Measurements from ENCODE around the gene CD47. TPM values are rescaled to one million over a fixed set of nuclear protein-coding genes. Genes with fewer than 3 reads are reported as not detected.

The CD47 gene
- polyA plus RNA-seq, 10 donors = 64.5 to 103 (median 85.5) TPM

DNA sequence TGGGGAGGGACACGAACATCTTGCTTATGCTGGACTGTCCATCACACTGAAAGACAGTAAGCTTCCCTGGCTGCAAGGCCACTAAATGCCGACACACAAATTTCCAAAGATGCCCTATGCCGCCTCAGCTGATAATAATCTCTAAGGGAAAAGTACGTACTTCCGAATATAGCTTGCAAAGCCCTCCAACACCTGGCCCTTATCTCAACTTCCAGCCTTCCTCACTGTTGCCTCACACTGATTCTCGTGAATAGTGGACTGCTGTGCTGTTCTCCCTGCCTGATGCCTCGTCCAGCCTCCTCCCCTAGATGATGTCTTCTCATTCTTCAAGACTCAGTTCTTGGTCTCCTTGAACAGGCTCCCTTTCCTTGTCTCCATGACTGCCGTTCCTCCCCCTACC, 72.3 kb downstream of the CD47 start:
- DNase-seq = no peak

GRCh38 chr3:108017587-108017986, 73.2 kb downstream of the CD47 start:
- no peak for DNase-seq

DNA sequence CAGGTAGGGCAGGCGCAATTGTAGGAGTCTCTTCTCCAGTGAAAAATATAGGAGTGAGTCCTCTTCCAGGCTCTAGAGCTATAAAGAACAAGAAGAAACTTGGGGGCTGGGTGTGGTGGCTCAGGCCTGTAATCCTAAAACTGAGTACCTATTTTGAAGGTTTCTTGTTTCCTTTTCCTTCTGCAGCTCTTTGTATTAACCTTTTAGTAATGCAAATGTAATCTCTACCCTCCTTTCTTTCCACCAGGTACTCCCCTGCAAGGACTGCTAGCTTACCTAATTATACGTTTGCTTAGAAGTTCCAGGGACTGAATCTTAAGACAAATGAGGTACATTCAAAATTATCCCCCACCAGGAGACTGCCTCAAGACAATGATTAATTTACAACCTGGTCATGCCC, 75.9 kb downstream of the CD47 start:
- no peak for DNase-seq

DNA sequence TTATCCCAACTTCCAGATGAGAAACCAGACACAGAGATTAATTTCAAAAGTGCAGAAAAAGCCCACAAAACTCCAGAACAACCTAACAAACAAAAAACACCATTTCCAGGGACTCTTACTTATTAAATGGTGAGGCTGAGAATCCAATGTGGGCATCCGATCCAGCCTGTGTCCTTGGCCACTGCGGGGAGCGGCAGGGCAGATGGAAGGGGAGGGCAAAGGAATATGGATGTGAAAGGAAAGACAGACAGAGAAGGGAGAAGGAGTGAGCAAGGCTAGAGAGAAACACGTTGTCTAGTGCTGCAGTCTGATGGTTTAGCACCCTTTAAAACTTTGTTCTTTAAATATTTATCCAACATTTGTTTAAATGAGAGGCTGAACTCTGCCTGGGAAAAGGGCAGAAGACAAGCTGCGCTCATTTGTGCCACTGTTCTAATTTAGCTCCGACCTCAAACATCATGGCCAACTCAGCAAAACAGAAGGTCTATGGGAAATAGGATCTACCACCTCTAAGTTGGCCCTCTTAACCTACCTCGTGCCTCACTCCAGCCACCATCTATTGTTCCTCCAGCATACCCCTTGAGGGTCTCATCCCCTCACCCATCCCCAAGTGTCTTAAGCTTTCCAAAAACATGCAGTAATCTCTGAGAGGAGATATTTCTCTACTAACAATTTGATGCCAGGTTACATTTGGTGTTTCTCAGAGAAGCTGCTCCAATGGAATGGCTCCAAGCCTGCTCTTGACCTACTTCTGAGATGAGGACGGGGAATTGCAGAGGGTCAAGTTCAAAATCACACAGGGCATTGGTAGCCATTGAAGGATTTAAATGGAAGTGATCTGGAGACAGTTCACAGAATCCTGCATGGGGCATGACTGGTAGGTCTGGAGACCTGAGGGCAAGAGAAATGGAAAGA, 77.4 kb downstream of the CD47 start:
- DNase-seq = no peak

DNA sequence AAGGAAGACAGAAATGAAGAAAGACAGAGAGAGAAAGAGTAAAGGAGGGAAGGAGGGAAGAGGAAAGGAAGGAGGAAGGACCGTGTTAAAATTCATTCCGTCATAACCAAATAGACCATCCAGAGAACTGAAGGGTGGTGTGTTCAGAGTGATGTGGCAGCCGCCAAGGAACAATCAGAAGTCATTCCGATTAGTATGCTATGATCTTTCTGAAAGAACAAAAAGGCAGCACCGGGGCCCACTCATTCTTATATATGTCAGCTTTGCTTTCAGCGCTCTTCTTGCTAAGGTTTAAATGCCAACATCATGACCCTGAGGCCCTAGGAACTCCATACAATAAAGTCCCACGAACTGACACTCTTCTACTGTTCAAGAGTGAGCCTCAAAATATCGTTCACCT, 78.5 kb downstream of the CD47 start:
- DNase-seq = no peak

DNA sequence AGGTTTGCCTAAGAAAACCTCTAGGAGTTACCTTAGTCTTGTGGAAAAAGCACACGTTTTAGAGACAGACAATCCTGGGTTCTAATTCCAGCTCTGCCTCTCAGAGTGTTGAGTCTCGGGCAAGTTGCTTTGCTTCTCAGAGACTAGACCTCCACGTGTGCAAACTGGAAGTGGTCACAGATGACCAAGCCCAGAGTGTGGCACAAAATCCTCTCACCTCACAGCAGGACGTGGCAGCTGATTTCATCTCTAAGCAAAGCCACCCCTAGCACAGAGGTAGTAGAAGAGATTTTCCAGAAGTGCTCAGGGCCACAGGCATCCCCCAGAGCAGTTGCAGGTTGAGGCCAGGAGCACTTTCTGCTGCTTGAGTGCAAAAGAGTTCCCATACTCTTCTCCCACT, 79.2 kb downstream of the CD47 start:
- DNase-seq = no peak

- peak in 1 of 3 donors; percentile 69 for DNase-seq
These were observed 81.7 kb downstream of the CD47 start for GRCh38 chr3:108008931-108009639.

DNA sequence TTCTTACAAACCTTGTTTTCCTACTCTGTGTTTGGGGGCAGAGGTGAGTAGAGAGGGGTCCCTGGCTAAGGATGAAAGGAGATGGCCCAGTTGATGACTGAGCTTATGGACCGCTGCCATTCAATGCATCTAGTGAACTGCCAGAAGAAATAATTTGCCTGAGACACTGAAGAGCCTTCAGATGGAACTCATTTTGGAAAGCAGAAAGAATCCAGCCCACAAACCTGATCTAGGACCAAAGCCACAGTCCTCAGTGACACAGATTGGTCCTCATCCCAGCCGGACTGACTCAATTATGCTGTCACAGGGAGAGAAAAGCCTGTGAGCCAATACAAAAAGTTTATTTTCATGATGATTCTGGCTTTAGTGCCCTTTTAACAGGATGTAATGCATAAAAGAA, 82.7 kb downstream of the CD47 start:
- DNase-seq = peak; percentile 9 to 50 (median 43)

DNA sequence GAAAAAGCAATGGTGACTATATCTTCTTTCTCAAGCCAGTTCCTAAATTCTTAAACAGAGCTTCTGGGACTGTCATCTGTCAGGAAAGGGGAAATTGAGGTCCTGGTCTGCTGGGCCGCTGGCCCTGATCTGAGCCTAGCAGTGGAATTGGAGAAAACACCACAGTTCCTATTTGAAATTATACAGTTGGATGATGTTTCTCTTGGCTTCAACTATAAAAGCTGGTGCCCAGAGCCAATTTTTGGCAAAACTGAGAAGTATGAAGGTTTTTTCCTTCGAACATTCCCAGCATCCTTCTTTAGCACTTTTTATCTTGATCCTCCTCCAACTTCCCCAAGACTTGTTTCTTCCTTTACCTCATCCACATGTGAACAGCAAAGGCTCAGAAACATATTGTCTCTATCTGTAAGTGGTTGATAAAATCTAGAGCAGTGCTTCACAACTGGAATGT, 83.9 kb downstream of the CD47 start:
- DNase-seq = peak; percentile 49 to 86 (median 85)

GRCh38 chr3:108006077-108006771, 84.6 kb downstream of the CD47 start:
- DNase-seq = peak in 1 of 3 donors; percentile 61

GRCh38 chr3:108004647-108005046, 86.2 kb downstream of the CD47 start:
- DNase-seq = no peak

DNA sequence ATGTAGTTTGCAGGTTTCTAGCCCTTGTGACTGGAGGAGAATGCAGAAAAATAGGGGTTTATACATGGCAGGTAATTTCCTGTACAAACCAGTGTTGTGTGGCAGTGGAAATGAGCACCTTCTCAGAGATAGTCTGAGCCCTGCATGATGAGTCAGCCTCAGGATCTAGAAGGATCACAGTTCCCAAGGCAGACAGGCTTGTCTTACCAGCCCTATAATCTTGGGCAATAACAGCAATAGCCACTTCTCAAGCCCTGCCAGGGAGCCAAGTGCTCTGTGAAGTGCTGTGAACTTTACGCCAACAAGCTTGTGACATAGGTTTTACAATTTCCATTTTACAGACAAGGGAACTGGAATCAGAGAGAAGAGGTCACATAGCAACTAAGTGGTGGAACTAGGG, 89.4 kb downstream of the CD47 start:
- DNase-seq = no peak

DNA sequence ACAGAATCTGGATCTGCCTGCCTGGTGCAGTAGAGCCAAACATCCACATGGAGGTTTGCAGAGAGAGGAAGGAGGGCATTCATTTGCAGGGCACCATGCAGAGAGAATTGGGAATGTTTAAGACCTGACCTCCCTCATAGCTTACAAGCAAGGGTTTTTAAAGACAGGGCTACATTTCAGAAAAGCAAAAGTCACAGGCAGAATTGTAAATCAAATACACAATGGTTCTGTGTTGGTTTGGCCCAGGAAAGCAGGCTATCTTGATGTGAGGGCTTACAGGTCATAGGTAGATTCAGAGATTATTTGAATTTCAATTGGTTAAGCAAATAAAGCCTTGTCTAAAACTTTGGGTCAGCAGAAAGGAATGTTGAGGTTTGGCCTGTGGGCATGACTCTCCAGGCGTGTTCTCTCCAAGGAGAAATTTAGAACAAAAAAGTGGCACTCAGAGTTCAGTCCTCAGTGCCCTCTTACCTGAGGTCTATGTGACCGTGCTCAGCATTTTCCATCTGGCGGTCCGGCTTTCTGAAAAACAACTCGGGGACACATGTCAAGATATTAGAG, 91.5 kb downstream of the CD47 start:
- DNase-seq = no peak

- DNase-seq = no peak
These were observed 93.2 kb downstream of the CD47 start for GRCh38 chr3:107997671-107998070.

DNA sequence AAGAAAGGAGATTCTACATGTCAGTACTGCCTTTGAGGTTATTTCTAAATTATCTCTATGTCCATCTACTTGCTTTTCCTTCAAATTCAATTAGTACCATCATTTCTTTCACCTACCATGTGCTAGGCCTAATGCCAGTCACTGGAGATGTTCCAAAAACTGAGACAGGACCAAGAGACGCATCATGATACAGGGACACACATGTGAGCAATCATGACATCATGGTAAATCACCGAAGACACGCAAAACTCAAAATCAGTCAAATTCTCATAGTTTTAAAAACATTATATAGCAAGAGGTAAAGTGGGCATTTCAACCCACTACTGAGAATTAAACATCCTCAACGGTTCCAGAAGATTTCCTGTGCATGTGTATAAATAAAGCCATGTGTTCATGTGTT, 95.0 kb downstream of the CD47 start:
- DNase-seq = no peak

DNA sequence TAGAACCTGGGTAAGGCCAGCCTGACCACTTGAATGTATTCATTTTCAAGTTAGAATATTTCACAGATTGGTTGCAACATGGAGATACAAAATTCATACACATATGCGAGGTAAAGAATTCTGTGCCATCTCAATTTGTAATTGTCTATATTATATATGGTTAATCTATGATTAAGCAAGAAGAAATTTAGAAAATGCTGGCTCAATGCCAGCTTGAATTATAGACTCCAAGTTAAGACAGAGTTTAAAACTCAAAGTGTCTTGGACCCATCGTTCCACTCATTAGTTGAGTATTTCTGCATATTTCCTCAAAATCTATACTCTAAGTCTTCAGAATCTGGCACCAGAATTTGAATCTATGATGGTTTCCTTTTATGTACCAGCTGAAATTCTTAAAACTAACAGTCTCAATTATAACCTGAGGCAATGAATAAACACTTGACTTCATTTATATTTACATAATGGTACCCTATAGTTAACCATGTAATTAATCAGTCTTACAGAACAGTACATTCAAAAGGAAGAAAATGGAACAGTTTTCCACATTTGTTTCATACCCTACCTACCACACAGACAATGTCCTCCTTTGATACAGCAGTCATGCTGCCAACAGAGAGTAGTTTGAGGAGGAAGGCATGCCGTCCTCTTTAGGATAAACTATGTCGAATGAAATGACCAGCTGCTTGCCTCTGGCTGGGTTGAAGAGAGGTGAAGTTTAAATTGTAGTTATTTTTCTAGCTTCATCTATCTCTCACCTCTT, 95.7 kb downstream of the CD47 start:
- no peak for DNase-seq

DNA sequence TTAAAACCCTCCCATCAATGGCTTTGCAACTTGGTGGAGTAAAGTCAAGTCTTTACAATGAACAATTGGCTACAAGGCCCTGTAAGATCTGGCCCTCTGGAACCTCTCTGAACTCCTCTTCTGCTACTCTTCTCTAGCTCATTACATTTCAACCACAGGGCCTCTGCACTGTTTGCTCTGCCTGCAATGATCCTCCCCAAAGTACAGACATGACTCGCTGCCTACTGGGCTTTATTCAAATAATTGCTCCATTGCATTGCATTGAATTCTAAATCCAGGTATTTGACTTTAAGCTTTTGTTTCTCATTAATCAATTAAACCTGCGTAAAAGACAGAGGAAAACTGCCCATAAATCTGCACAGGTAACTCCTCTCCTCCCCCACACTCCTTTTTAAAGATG, 96.7 kb downstream of the CD47 start:
- no peak for DNase-seq

- no peak for DNase-seq
These were observed 97.1 kb downstream of the CD47 start for GRCh38 chr3:107993771-107994170.

Data from muscle of back (tissue), 11 donors.